Embryonic facial prominence (tissue), 1 donor: ENCODE results near the gene FOLR3.
A peak's percentile ranks its signal among the peaks of the same experiment; 100 is the strongest.
"Not testable (repeated sequence)": the region's sequence is repeated elsewhere in the genome, so short reads cannot be mapped to it uniquely, and the experiment has no call there.

Source experiments
- DNase-seq: peaks from one replicate; pipeline ENCODE4 v3.0.0-alpha.2; 2016; ENCODE audit errors: extremely low spot score

FOLR3 gene

DNA sequence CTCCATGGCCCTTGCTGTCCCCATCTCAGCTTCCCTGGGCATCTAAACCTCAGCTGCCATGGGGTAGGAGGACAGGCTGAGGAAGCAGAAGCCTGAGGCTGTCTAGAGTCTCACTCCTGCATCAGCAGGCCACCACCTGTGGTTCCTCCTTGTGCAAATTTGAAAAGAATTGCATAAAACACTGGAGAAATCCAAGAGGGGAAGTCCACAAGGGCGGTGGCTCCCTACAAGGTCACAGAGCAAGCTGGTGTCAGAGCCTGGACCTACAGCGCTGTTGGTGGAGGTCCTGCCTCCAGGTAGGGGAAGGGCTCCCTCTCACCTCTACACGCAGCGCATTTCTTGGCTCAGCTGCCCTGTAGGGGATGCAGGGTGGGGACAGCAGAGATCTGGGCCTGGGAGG, at the start of gene FOLR3:
FOLR3 (plus strand) TSS at position 253 of the 400 bp plus-strand sequence. CDS start 228 bp downstream, outside the sequence.
- not testable (repeated sequence) for DNase-seq

DNA sequence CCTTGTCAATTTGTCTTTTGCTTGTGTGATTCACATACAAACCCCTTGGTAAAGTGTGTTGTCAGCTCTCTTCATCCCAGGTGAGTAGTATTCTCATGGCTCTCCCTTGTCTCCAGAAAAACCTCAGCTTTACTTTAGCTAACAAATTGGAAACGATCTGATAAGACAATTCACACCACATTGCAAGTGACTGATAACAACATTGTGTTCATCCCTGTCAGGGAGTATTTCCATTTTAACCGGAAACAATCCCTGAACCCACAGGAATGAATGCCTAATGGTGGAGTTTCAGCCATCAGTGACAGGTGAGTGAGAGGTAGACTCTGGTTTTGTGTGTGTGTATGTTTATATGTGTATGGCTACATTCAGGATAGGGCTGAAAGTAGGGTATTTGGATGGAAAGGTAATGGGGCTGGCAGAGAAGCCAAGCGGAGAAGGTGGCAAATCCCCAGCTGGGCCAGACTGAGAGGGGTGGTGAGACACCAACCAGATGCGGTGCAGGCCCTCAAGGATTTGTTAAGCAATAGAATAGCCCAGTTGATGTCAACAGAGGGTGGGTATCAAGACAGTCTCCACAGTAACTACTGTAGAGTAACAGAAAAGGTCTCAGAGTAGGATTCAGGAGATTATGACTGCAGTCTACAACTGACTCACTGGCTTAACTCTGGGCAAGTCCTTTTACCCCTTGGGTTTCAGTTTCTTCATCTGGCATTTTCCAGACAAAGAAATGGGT, 47.3 kb upstream of the FOLR3 start:
- no peak for DNase-seq

DNA sequence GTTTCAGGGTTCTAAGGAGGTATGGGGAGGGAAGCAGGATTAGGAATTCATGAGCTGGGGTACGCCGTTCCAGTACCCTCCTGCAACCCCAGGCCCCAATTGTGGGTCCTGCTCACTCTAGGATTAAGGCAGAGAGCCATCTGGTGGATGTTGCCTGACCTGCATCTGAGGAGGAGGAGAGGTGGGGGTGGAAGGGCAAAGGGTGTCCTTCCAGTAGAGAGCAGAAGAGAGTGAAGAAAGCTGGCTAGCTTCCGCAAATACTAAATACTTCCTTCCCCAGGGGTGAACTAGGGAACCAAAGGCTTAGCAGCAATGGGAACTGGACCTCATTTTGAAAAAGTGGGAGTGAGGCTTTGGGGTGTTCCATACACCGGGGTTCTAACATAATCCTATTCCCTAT, 44.2 kb upstream of the FOLR3 start:
- peak; percentile 24 for DNase-seq

DNA sequence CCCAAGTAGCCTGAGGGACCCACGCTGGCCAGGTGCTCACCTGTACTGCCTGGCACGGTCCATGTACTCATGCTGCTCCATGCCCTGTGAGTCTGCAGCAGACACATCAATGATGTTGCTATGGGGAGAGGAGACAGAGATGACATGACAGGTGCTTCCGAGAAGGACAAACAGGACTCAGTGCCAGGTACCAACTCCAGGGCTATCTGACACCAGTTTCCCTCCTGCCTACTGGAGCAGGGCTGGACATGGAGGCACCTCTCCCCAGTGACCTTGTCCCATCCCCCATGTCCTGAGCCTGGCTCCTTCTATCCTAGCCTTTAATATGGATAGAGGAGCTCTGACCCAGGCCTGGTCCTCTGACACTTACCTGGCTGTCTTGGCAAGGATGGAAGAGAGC, 36.8 kb upstream of the FOLR3 start:
- DNase-seq, result no peak

DNA sequence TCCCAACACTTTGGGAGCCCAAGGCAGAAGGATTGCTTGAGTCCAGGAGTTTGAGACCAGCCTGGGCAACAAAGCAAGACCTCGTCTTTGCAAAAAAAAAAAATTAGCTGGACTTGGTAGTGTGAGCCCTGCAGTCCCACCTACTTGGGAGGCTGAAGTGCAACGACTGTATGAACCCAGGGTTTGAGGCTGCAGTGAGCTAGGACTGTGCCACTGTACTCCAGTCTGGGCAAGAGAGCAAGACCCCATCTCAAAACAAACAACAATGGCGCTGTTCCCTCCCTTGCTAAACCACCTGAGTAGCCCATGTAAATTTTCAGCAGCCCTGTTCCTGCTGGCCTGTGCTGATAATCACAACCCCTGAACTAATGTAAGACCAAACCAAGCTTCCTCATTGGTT, 35.5 kb upstream of the FOLR3 start:
- DNase-seq, result no peak

DNA sequence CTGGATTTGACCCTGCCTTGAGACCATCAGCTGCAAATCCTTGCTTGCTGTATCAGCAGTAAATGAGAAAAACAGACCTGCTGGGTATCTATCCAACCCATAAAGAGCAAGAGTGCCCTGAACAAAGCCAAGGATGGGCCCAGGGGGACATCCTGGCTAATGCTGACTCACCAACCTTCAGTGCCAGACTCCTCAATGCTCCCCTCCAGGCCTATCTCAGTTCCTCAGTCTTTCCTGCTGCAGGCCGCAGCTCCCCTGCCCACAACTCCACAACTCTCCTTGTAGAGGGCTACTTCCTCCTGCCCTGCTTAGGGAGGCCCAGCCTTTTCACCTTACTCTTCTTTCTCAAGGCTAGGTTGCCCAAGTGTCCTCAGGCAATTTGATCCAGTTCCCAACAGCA, 35.1 kb upstream of the FOLR3 start:
- no peak for DNase-seq

DNA sequence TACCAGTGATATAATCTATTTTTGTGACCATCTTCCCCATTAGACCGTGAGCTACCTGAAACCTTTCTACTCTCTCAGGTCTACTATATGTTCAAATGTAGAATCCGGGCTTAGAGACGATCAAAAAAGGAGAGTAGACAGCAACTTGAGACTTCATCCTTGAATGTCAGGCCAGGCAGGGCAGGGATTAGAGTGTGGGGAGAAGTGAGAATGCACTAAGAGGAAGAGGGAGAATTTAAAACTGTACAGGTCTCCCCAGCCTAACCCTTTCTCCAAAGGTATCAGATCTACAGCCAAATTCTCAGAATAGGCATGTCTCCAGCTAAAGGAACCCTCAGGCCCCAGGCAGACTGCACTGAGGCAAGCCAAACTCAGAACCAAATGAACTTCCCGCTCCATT, 33.4 kb upstream of the FOLR3 start:
- no peak for DNase-seq

DNA sequence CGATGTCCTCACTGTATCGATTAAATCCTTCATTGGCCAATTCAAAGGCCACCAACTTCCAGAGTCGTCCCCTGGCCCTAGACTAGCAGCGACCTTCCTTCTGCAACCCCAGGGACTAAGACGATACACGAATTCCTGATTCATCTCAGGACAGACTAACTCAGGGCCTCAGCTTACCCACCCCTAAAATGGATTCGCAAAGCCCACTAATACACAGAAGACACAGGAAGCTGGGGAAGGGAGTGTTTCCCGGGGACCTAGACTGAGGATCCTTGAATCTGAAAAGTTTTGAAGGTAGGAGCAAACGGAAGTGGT, 32.9 kb upstream of the FOLR3 start:
- DNase-seq, result no peak

DNA sequence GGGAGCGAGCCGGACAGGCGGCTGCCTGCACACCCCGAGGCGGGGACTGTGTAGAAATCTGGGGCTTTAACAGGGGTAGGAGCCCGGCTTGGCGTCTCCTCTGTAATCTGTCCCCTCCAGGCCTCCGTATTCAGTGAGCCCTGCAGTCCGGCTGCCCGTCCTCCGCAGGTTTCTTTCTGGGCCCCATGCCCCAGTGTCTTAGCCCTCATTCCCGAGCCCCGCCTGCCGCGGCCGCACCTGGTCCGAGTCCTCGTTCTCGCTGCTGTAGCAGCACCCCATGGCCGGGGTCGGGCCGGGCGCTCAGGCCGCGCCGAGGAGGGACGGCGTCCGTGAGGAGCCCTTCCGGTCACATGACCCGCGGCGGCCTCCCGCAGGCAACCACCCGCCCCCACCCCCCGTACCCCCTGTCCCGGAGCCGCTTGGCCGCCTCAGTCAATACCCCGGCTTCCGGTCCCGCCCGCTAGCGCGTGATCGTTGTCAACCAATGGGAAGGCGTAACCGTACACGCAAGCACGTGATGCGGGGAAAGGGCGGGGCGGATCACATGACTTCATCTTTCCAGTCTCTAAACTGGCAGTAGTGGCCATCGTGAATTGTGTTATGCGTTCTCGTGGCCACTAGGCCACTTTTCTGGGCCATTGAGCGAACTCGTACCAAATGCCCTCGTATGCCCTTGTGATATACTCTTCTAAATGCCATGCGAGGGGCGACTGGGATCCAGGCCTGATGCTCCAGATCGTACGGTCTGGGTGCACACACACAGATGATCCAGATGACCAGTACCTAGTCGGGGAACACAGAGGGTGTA, 32.4 kb upstream of the FOLR3 start, which contains the start of gene LAMTOR1:
LAMTOR1 (minus strand) TSS at position 352 of the 808 bp plus-strand sequence; CDS start at position 279, 73 bp downstream.
- peak; percentile 95 for DNase-seq

DNA sequence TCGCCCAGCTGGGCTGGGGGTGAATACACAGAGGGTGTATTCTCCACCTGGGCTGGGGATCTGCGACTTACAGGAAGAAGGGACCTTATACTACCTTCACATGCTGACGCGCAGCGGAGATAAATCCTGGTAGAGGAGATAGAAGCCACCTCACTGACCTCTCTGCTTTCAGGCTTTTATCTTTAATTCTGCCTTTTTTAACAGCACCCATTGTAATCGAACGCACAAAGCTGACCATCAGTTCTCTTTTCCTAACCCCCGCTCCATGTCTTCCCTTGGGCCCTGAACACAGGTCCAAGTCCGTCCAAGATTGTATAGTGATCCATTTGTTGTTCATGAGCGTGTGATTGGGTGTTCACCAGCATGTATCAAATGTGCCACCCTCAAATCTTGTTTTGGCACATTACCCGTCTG, 31.8 kb upstream of the FOLR3 start:
- no peak for DNase-seq

DNA sequence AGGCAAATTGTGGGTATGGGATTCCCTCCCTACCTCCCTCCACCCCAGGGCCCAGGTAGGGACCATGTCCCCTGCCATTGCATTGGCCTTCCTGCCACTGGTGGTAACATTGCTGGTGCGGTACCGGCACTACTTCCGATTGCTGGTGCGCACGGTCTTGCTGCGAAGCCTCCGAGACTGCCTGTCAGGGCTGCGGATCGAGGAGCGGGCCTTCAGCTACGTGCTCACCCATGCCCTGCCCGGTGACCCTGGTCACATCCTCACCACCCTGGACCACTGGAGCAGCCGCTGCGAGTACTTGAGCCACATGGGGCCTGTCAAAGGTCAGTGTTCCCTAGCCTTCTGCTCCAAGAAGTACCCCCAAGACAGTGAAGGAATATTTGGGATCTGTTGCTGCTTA, 29.6 kb upstream of the FOLR3 start, which contains the start of gene TOMT:
TOMT (plus strand) TSS at position 37 of the 400 bp plus-strand sequence; CDS start at position 65, 28 bp downstream.
- no peak for DNase-seq

DNA sequence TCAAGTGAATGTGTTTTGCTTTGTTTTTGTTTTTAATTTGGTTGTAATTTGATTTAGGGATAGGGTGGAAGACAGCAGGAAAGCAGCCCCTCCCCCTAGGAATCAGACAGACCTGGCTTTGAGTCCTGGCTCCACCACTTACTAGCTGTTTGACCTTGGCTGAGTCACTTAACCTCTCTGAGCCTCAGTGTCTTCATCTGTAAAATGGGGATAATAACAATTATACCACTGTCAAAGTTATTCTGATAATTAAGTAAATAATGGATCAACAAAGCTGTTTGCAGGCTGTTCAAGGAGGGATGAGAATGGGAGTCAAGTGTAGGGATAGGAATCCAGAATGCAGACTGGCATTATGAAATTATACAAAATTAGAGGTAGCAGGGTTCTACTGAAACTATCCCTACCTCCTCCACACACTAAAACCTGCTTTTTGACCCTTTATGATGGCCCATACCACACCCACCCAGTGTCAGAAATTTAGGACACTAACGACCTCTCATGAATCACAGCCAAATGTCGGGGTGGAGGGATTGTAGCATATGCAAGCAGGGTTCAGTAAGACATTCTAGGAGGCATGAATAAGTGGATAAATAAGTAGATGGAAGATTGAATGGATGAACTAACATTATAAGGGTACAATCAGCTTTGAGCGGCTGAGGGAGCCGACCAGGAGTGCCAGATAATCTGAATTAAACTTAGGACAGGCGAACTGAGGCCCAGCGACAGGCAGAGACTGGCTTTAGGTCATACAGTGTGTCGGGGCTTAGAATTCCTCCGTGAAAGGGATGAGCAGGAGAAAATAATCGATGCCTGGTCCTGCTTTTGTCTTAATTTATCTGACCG, 24.0 kb upstream of the FOLR3 start:
- no peak for DNase-seq

DNA sequence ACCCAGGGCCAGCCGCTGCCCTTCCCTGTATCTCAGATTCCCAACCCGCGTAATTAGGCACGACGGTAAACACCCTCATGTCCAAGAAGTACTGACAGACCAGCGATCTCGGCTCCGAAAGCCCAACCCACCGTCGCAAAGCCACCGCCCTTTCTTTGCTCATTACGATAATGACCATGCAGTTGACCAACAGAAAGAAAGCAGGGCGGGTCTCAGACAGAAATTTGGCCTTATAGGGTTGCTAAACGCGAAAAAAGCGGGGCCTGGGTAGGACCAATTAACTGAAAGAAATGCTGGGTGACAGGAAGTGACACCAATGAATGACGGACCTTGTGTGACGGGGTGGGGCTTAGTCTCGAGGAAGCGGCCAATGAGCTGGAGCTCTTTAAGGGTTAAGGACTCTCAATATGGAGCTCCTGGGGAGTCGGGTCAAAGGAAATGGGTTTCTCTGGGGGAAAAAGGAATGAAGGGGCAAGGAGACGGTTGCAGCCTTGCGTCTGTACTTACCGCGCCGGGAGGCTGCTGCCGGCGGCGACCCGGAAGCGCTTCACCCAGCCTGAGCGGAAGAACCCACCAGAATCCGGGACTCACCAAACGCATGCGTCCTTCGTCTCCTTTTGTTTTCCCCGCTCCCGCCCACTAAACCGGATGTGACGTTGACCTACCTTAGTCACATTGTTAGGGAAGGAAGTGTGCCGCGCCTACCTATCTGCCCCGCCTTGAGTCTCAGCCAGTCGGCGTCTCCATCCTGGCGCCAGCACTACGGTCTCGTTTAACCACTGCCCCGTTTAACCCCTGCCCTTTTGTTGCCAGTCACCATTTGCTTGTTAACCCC, 23.2 kb upstream of the FOLR3 start, which contains the start of gene ANAPC15:
ANAPC15 (minus strand) TSS at position 553 of the 835 bp plus-strand sequence. CDS start 1,419 bp downstream, outside the sequence.
- peak; percentile 100 for DNase-seq

DNA sequence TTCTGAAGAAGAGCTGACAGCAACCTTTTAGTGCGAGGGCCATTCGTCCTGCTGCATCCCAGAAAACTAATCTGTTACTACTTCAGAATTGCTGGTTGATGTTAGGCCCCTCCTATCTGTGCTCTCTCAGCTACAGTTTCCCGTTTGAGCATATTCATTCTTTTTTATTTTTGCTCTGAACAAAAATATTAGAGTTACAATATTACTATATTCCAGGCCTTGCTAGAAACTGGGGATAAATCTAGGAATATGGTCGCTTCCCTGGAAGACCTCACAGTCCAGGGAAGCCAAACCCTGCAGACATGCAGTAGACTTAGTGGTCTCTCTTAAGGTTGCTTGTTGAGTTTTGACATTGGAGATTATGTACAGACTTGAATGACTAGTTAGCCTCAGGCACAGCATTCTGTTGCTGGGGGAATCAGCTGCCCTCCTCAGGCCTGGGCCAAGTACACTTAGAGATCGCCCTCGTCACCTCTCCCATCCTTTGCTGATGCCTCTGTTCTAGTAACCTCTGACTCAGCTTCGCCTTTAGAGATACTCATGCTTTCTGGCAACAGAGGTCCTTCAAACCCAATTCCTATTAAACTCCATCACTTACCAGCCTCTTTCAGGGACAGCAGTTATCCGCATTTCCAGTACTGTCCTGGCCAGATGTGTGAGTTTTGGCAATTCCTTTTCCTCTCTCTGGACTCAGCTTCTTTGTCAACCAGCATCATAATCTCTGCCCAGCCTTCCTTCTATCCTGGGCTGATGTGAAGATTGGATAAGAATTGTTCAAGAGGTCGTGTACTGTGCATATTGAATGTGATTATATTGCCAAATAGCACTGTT, 22.3 kb upstream of the FOLR3 start:
- DNase-seq, result no peak

DNA sequence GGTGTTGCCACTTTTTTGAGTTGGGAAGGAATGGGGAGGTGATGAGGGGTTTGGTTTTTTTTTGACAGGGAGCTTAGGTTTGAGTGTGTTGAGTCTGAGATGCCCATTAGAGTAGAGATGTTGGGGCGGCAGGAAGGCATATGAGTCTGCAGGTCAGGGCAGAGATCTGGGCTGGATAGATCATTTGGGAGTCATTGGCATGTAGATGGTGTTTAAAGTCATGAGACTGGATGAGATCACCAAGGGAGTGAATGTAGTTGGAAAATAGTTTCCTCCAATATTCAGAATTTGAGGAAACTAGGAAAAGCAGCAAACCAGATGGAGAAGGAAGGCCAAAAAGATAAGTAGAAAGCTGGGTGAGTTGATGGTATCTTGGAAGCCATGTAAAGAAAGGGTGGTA, 21.0 kb upstream of the FOLR3 start:
- no peak for DNase-seq

DNA sequence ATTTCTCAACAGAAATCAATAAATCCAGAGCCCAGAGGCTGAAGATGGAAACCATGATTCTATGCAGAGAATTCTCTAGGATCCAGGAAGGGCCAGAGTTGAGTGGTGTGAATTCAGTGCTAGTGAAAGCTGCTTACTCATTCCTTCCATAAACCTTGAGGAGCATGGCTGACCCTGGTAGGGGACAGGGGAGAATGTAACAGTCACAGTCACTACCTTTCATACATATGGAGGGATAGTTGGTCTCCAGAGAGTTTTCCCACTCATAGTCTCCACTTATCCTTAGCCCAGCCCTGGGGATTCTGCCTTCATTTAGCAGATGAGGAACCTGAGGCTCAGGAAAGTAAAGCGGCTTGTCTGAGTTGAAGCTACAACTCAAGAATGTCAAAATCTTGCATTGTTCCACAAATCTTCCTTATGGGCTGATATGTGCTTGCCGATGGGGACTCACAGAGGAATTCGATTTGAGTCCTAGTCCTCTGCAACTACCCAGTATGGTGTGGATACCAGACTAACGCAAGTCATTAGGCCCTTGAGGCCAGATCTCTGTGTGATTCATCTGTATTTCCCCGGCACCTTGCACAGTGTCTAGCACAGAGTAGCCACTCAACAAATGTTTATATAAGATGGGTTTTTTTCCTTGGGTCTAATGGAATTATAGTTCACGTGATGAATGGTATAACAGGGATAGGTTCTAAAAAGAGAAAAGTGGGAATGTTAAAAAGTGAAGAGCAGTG, 19.3 kb upstream of the FOLR3 start:
- no peak for DNase-seq

DNA sequence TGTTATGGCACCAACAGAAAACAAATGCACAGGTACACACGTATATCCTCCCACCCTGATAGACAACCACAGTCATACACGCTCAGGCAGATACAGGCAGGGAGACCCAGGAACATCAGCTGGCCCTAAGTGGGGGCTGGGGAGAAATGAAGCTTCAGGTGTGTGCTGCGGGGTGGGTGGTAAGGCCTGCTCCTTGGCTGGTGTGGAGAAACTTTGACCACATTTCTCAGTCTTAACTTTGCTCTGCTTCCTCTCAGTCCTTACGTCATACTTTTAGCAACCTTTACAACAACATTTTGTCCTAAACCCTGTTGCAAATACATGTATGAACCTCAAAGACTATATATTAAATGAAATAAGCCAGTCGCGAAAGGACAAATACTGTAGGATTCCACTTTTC, 16.3 kb upstream of the FOLR3 start:
- DNase-seq, result no peak

DNA sequence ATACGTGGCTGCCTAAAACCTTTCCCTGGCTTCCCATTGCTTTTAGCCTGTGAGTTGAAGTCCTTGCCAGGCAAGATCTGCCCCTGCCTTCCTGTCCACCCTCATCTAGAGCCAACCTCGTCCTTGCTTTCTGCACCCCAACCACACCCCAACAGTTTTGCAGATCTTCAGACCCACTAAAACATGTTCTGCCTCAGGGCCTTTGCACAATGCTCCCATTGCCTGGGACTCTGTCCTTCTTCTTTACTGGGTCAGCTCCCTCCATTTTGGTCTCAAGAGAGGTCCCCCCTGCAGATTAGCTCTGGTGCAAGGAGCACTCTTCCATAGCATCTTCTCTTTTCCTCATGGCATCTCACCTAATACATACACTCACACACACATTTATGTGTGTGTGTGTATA, 14.6 kb upstream of the FOLR3 start:
- no peak for DNase-seq

DNA sequence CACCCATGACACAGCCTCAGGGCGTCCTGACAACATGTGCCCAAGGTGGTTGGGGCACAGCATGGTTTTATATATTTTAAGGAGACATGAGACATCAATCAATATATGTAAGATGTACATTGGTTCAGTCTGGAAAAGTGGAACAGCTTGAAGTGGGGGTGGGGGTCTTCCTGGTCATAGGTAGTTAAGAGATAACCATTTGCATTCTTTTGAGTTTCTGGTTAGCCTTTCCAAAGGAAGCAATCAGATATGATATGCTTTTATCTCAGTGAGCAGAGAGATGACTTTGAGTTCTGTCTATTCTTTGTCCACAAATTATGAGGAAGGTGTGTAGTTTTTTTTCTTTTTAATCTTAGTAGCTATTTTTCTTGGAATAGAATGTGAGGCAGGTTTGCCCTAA, 12.9 kb upstream of the FOLR3 start:
- DNase-seq, result no peak
